HCT116 (cell line): ENCODE data around the gene CCHCR1. TPM values are rescaled to one million over a fixed set of nuclear protein-coding genes. Genes with fewer than 3 reads are reported as not detected.

Source experiments
- ATAC-seq: fragments of 200-7000 bp; cut with Tn5 transposase; 2 replicates; pipeline ENCODE4 v1.9.1; 2020; ENCODE audit warnings: mild to moderate bottlenecking, moderate library complexity
- BruUV-seq: library from RNA; stranded (reverse); fragments of 400-500 nt; replicated peaks from 2 replicates; lab custom pipeline; 2021; lab: Mats Ljungman, UMichigan
- CTCF ChIA-PET: fragments of 300-600 bp; sonication (Branson Sonifier 250); formaldehyde crosslinking; loops from one replicate; lab custom pipeline; 2021; ENCODE audit warnings: antibody characterized with exemption; lab: Charles Lee
- POLR2A ChIA-PET: fragments of 300-600, 350-600 bp; sonication (Branson Sonifier 250); formaldehyde crosslinking; loops from one replicate; lab custom pipeline; 2021; ENCODE audit warnings: antibody characterized with exemption; lab: Charles Lee
- RAD21 ChIA-PET, 2 experiments: fragments of 300-600 bp; sonication (Branson Sonifier 250); formaldehyde crosslinking; loops; one replicate each; lab custom pipeline; 2023; ENCODE audit warnings: low total read pairs in 2 of 2; ENCODE audit not compliant: uncharacterized antibody in 2 of 2, unreplicated experiment in 2 of 2, low non-redundant PET in 1 of 2; lab: Charles Lee
- DNase-seq: peaks from one replicate; pipeline ENCODE4 v3.0.0-alpha.2; 2010; ENCODE audit warnings: low read depth, low spot score
- H2AFZ ChIP-seq: fragments of 200-600 bp; shearing (Covaris generic), sonication (generic); 2 replicates; pipeline ENCODE4 v1.6.1; 2017; ENCODE audit warnings: low read depth, mixed run types, mixed read lengths, antibody characterized with exemption, low read length; ENCODE audit not compliant: poor library complexity, severe bottlenecking
- H3K27ac ChIP-seq: 2 replicates; pipeline ENCODE4 v1.5.1; 2012; ENCODE audit warnings: low read depth, low read length
- H3K27me3 ChIP-seq: fragments of 200-600 bp; sonication (generic); 2 replicates; pipeline ENCODE4 v1.6.1; 2016; ENCODE audit warnings: mixed run types, low read length, mixed read lengths; ENCODE audit not compliant: insufficient read depth
- H3K36me3 ChIP-seq, 2 experiments: fragments of 200-500 bp in 1 of 2; fragments of 200-600 bp in 1 of 2; sonication (Bioruptor generic) in 1 of 2; sonication (generic) in 1 of 2; 2 replicates each; pipeline versions ENCODE4 v1.5.1 to v1.6.1; 2014 to 2016; ENCODE audit warnings: low read length in 2 of 2, inconsistent platforms in 1 of 2, mixed read lengths in 1 of 2, mixed run types in 1 of 2; ENCODE audit not compliant: insufficient read depth in 2 of 2, control insufficient read depth in 1 of 2
- H3K4me1 ChIP-seq, 2 experiments: fragments of 200-600 bp in 1 of 2; sonication (generic) in 1 of 2; 2 replicates each; pipeline versions ENCODE4 v1.5.1 to v1.6.1; 2012 to 2017; ENCODE audit warnings: low read length in 2 of 2, inconsistent platforms in 1 of 2, mild to moderate bottlenecking in 1 of 2, mixed read lengths in 1 of 2, mixed run types in 1 of 2, moderate library complexity in 1 of 2; ENCODE audit not compliant: insufficient read depth in 2 of 2, control insufficient read depth in 1 of 2
- H3K4me2 ChIP-seq: fragments of 200-600 bp; sonication (generic); 2 replicates; pipeline ENCODE4 v1.6.1; 2017; ENCODE audit warnings: mixed run types, low read length, mixed read lengths
- H3K4me3 ChIP-seq, 2 experiments: fragments of 200-600 bp in 1 of 2; sonication (generic) in 1 of 2; replicated peaks in 1 of 2; 2 replicates each; pipeline ENCODE4 v1.5.1; 2011 to 2016; ENCODE audit warnings: low read length in 2 of 2, control low read depth in 1 of 2, low read depth in 1 of 2, mild to moderate bottlenecking in 1 of 2, mixed read lengths in 1 of 2, mixed run types in 1 of 2
- H3K79me2 ChIP-seq: fragments of 200-600 bp; sonication (generic); 2 replicates; pipeline ENCODE4 v1.6.1; 2017; ENCODE audit warnings: mild to moderate bottlenecking, mixed run types, low read length, moderate library complexity, mixed read lengths; ENCODE audit not compliant: insufficient read depth
- H3K9ac ChIP-seq: fragments of 200-600 bp; sonication (generic); 2 replicates; pipeline ENCODE4 v1.6.1; 2016; ENCODE audit warnings: low read length, mixed read lengths
- H3K9me2 ChIP-seq: fragments of 200-600 bp; sonication (generic), shearing (Covaris generic); 2 replicates; pipeline ENCODE4 v1.6.1; 2017; ENCODE audit warnings: mixed run types, mild to moderate bottlenecking, moderate library complexity; ENCODE audit not compliant: insufficient read depth
- H3K9me3 ChIP-seq, 2 experiments: fragments of 200-500 bp in 1 of 2; fragments of 200-600 bp in 1 of 2; sonication (Bioruptor generic) in 1 of 2; sonication (generic) in 1 of 2; 2 replicates each; pipeline ENCODE4 v1.6.1; 2014 to 2017; ENCODE audit warnings: low read length in 2 of 2, mixed read lengths in 2 of 2, inconsistent platforms in 1 of 2, low read depth in 1 of 2, mild to moderate bottlenecking in 1 of 2, mixed run types in 1 of 2, moderate library complexity in 1 of 2; ENCODE audit not compliant: control insufficient read depth in 1 of 2, insufficient read depth in 1 of 2
- H4K20me1 ChIP-seq: fragments of 200-600 bp; sonication (generic), shearing (Covaris generic); 2 replicates; pipeline ENCODE4 v1.6.1; 2017; ENCODE audit warnings: mixed run types, mild to moderate bottlenecking, moderate library complexity; ENCODE audit not compliant: insufficient read depth
- CBX3 ChIP-seq: IDR thresholded peaks from 2 replicates; pipeline ENCODE4 v1.6.1; 2012; ENCODE audit warnings: low read depth
- CEBPB ChIP-seq: IDR thresholded peaks from 2 replicates; pipeline ENCODE4 v1.6.1; 2012; ENCODE audit warnings: low read depth
- CTCF ChIP-seq, 3 experiments: fragments of 200-600 bp in 1 of 3; sonication (generic) in 1 of 3; IDR thresholded peaks in 2 of 3; conservative IDR thresholded peaks in 1 of 3; 2 replicates each; pipeline ENCODE4 v1.5.1; 2012 to 2017; ENCODE audit warnings: low read depth in 2 of 3, low read length in 2 of 3, antibody characterized with exemption in 1 of 3, borderline replicate concordance in 1 of 3, control low read depth in 1 of 3, mild to moderate bottlenecking in 1 of 3, mixed read lengths in 1 of 3, mixed run types in 1 of 3, moderate library complexity in 1 of 3; ENCODE audit not compliant: insufficient read depth in 1 of 3
- ELF1 ChIP-seq: IDR thresholded peaks from 2 replicates; pipeline ENCODE4 v1.6.1; 2012; ENCODE audit warnings: low read depth, borderline replicate concordance
- EZH2 ChIP-seq: fragments of 200-600 bp; sonication (generic); IDR thresholded peaks from 2 replicates; pipeline ENCODE4 v1.6.1; 2017; ENCODE audit warnings: antibody characterized with exemption, mixed run types
- EZH2phosphoT487 ChIP-seq: fragments of 200-600 bp; IDR thresholded peaks from 2 replicates; pipeline ENCODE4 v1.6.1; 2018; ENCODE audit warnings: antibody characterized with exemption, borderline replicate concordance
- FOSL1 ChIP-seq: IDR thresholded peaks from 2 replicates; pipeline ENCODE4 v1.6.1; 2012; ENCODE audit warnings: low read depth
- JUND ChIP-seq: IDR thresholded peaks from 2 replicates; pipeline ENCODE4 v1.6.1; 2012
- POLR2A ChIP-seq: IDR thresholded peaks from 2 replicates; pipeline ENCODE4 v1.7.0; 2011; ENCODE audit warnings: borderline replicate concordance; ENCODE audit not compliant: insufficient read depth, insufficient read length; ENCODE audit errors: extremely low read depth
- POLR2AphosphoS5 ChIP-seq: IDR thresholded peaks from 2 replicates; pipeline ENCODE4 v1.6.1; 2011; ENCODE audit warnings: mild to moderate bottlenecking, low read depth, low read length, moderate library complexity
- SIN3A ChIP-seq: IDR thresholded peaks from 2 replicates; pipeline ENCODE4 v1.6.1; 2012; ENCODE audit warnings: low read depth
- SP1 ChIP-seq: IDR thresholded peaks from 2 replicates; pipeline ENCODE4 v1.6.1; 2012; ENCODE audit warnings: low read depth
- SRF ChIP-seq: IDR thresholded peaks from 2 replicates; pipeline ENCODE4 v1.6.1; 2012; ENCODE audit warnings: low read depth
- TCF7L2 ChIP-seq: IDR thresholded peaks from 2 replicates; pipeline ENCODE4 v1.7.0; 2011; ENCODE audit warnings: borderline replicate concordance, inconsistent platforms; ENCODE audit not compliant: insufficient read depth, insufficient read length; ENCODE audit errors: extremely low read depth
- ZNF274 ChIP-seq: fragments of 200-500 bp; sonication (Bioruptor generic); IDR thresholded peaks from 2 replicates; pipeline ENCODE4 v1.6.1; 2014; ENCODE audit warnings: mild to moderate bottlenecking, low read depth, low read length, inconsistent platforms
- intact Hi-C: fragments of 100-400 bp; cut with micrococcal nuclease; formaldehyde crosslinking; loops from 2 replicates; pipeline ENCODE4 v1.10.0; 2022
- total RNA-seq: library from RNA; stranded (reverse); gene quantifications from one replicate; pipeline ENCODE4 v1.2.1, GENCODE V29; 2021; ENCODE audit not compliant: unreplicated experiment
- TF ChIP-seq, protein P1 (sequence below): IDR thresholded peaks from 2 replicates; pipeline ENCODE4 v1.6.1; 2011; ENCODE audit warnings: mild to moderate bottlenecking, low read length, moderate library complexity; ENCODE audit not compliant: insufficient replicate concordance; ENCODE audit errors: extremely low read depth
- TF ChIP-seq, protein P2 (sequence below): IDR thresholded peaks from 2 replicates; pipeline ENCODE4 v1.6.1; 2012

Gene CCHCR1
- total RNA-seq, 1 experiment from 2014 or later = 40.7 TPM

GRCh38 chr6:31169123-31169857 is 11.7 kb upstream of the CCHCR1 start:
- Histone ChIP-seq H2AFZ (no peak overlapping the region), H3K79me2 (no peaks in the 10 kb centered on the region), H3K27me3 (no peaks in the 10 kb centered on the region), H3K27ac (no peak overlapping the region), H4K20me1 (no peaks in the 10 kb centered on the region), H3K4me1 (peaks cover 3 to 15% of the 10 kb centered on the region in 2 experiments), H3K4me2 (no peak overlapping the region; the same call in 1 of the 2 replicates), H3K9me2 (no peaks in the 10 kb centered on the region), H3K4me3 (no peak overlapping the region), H3K9me3 (no peaks in the 10 kb centered on the region), H3K9ac (no peak overlapping the region), H3K36me3 (no peaks in the 10 kb centered on the region)
- ChIA-PET POLR2A (no interaction called here), RAD21 (no interaction called here), CTCF (interaction anchor here (0.8 kb wide), 1 partner anchor 23 kb away, joined by 3 read pairs; no protein-coding TSS in a partner anchor)
- BruUV-seq = no TSS peak
- intact Hi-C loops = no loop called here
- TF ChIP-seq EZH2phosphoT487 = no peak
- no peak for TF ChIP-seq CBX3
- no peak for TF ChIP-seq TCF7L2
- no peak for TF ChIP-seq SRF
- TF ChIP-seq ZNF274 = no peak
- TF ChIP-seq ELF1 = no peak
- no peak for TF ChIP-seq EZH2
- TF ChIP-seq FOSL1 = no peak
- no peak for TF ChIP-seq POLR2AphosphoS5
- TF ChIP-seq, protein P1, sequence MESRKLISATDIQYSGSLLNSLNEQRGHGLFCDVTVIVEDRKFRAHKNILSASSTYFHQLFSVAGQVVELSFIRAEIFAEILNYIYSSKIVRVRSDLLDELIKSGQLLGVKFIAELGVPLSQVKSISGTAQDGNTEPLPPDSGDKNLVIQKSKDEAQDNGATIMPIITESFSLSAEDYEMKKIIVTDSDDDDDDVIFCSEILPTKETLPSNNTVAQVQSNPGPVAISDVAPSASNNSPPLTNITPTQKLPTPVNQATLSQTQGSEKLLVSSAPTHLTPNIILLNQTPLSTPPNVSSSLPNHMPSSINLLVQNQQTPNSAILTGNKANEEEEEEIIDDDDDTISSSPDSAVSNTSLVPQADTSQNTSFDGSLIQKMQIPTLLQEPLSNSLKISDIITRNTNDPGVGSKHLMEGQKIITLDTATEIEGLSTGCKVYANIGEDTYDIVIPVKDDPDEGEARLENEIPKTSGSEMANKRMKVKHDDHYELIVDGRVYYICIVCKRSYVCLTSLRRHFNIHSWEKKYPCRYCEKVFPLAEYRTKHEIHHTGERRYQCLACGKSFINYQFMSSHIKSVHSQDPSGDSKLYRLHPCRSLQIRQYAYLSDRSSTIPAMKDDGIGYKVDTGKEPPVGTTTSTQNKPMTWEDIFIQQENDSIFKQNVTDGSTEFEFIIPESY = no peak
- TF ChIP-seq POLR2A = no peak
- TF ChIP-seq, protein P2, sequence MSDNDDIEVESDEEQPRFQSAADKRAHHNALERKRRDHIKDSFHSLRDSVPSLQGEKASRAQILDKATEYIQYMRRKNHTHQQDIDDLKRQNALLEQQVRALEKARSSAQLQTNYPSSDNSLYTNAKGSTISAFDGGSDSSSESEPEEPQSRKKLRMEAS = no peak
- TF ChIP-seq CEBPB = no peak
- TF ChIP-seq CTCF (IDR thresholded peaks at IDR 0.05 in 2 of 3, conservative IDR thresholded peaks at IDR 0.05 in 1 of 3; ENCODE audit: borderline replicate concordance in 1 of 3, insufficient read depth in 1 of 3, low read depth in 2 of 3, low read length in 2 of 3) = no peak
- no peak for TF ChIP-seq SP1
- no peak for TF ChIP-seq JUND
- TF ChIP-seq SIN3A = no peak
- DNase-seq = no peak
- no peak; the same call in 1 of the 2 replicates for ATAC-seq
